Ovary (tissue), 10 donors: ENCODE measurements around the gene KLHL24. TPM values are rescaled to one million over a fixed set of nuclear protein-coding genes. Genes with fewer than 3 reads are reported as not detected.

Experiments used
- DNase-seq, 5 donors: peaks; one replicate each; pipeline ENCODE4 v3.0.0-alpha.2; 2019 to 2020
- H3K27ac ChIP-seq, 2 donors: fragments of 200-600 bp; one replicate each; pipeline versions ENCODE4 v1.5.1 to v1.8.0; 2019 to 2022
- H3K27me3 ChIP-seq: fragments of 200-600 bp; one replicate; pipeline ENCODE4 v1.8.0; 2022
- H3K36me3 ChIP-seq: fragments of 200-600 bp; sonication (generic); one replicate; pipeline ENCODE4 v1.5.1; 2019
- H3K4me1 ChIP-seq: one replicate; pipeline ENCODE4 v1.8.1; 2013; ENCODE audit warnings: mild to moderate bottlenecking, moderate library complexity; ENCODE audit not compliant: insufficient read depth
- H3K4me3 ChIP-seq: fragments of 200-600 bp; sonication (generic); one replicate; pipeline ENCODE4 v1.5.1; 2017
- H3K9me3 ChIP-seq, 2 donors: fragments of 200-600 bp in 1 of 2; sonication (generic) in 1 of 2; one replicate each; pipeline versions ENCODE4 v1.5.1 to v1.8.1; 2013 to 2019; ENCODE audit warnings: mild to moderate bottlenecking in 1 of 2, moderate library complexity in 1 of 2
- CTCF ChIP-seq, 3 donors: fragments of 450-650 bp in 2 of 3; fragments of 200-600 bp in 1 of 3; IDR thresholded peaks; one replicate each; pipeline versions ENCODE4 v1.5.1 to v1.8.0; 2016 to 2022; ENCODE audit warnings: antibody characterized with exemption in 3 of 3, mild to moderate bottlenecking in 1 of 3
- EP300 ChIP-seq: sonication (generic); formaldehyde crosslinking; IDR thresholded peaks from one replicate; pipeline ENCODE4 v1.6.1; 2017; ENCODE audit warnings: antibody characterized with exemption
- POLR2A ChIP-seq: fragments of 450-650 bp; IDR thresholded peaks from one replicate; pipeline ENCODE4 v1.6.1; 2017; ENCODE audit warnings: antibody characterized with exemption, mild to moderate bottlenecking, moderate library complexity
- WGBS, 3 donors: extraction: QIAGEN DNeasy Blood & Tissue Kit in 1 of 3; methylation state at CpG; one replicate each; pipeline versions ENCODE4 v1.1.5 to v1.1.7; 2013 to 2017; 5-methylcytosine and 5-hydroxymethylcytosine counted together
- intact Hi-C, 4 donors: fragments of 100-400 bp; cut with DNase I; formaldehyde crosslinking; loops; one replicate each; pipeline versions ENCODE4 v1.11.0 to v1.15.1; 2022 to 2023
- long read RNA-seq, 3 donors: library from polyadenylated mRNA in 2 of 3; unstranded in 2 of 3; transcript quantifications; one replicate each; pipeline ENCODE4 v2.0.0 and lab custom pipeline, GENCODE V29; 2021 to 2026
- polyA plus RNA-seq, 2 donors: library from polyadenylated mRNA; stranded (reverse); fragments of 200-250 nt in 1 of 2; fragments of 350-450 nt in 1 of 2; fragmentation: Illumina TruSeq in 1 of 2; extraction: RNeasy Lipid Tissue Mini Kit (QIAGEN cat#74804) in 1 of 2; gene quantifications; one replicate each; pipeline ENCODE4 v1.2.3, GENCODE V29; 2013 to 2014
- total RNA-seq, 7 donors: library from RNA; depleted of rRNA in 2 of 7; stranded (reverse); fragments of >200 nt in 2 of 7; fragmentation: NEBNext Ultra II Directional in 3 of 7; extraction: Animal tissue kit (Norgen Biotek cat#: 25700) in 3 of 7; gene quantifications; one replicate each; pipeline versions ENCODE4 v1.1.0 to v1.2.4, GENCODE V29; 2016 to 2023
- donor health status: DM: no; HTN: no; CAD: no; lungs with moderate emphysema.
- donor health status: DM: no; HTN: no; CAD: no.
- donor health status: Bipolar disorder and iron deficiency.
- donor health status: DM: yes; HTN: yes; CAD: no.
- donor health status: DM: no; HTN: no; CAD: no.
- donor health status: DM: yes; HTN: yes; CAD: no.

The KLHL24 gene
- 100 to 1,000 TPM in 2 of 7 donors, 10 to 100 TPM in 5; 45.7 to 135 (median 79.1) TPM for total RNA-seq
- 10 to 100 TPM; 17.7 to 22.5 TPM for polyA plus RNA-seq
- long read RNA-seq, donor 1, full-length matches to known transcripts = 41 of 73 reads
- long read RNA-seq, donor 1, partial matches to known transcripts = 9 of 73 reads
- long read RNA-seq, donor 1, other reads (novel, unspliced or antisense) = 23 of 73 reads
- long read RNA-seq, donor 2, partial matches to known transcripts = 11 of 22 reads
- long read RNA-seq, donor 2, other reads (novel, unspliced or antisense) = 0 of 22 reads
- long read RNA-seq, donor 3, full-length matches to known transcripts = 13 of 45 reads
- long read RNA-seq, donor 3, partial matches to known transcripts = 13 of 45 reads
- long read RNA-seq, donor 3, other reads (novel, unspliced or antisense) = 19 of 45 reads

GRCh38 chr3:183635431-183636220 is at the start of gene KLHL24:
KLHL24 (plus strand) TSS chr3:183635623; CDS start chr3:183650357, 14,734 bp downstream.
- TF ChIP-seq POLR2A (peak; percentile 95), CTCF (IDR thresholded peaks at IDR 0.05) (peak in 1 of 3 donors; percentile 4), EP300 (no peak)
- WGBS, 3 donors = 0 to 1% (median 0%) methylated on average over 30 to 76 of the region's 76 CpGs

GRCh38 chr3:183586477-183586876 is 48.9 kb upstream of the KLHL24 start:
- H3K4me1 ChIP-seq = peaks cover 26% of the 10 kb centered on the region
- H3K27me3 ChIP-seq = no peaks in the 10 kb centered on the region
- intact Hi-C loops = no loop called here
- DNase-seq = no peak
- no peak for TF ChIP-seq POLR2A
- no peak for TF ChIP-seq EP300
- TF ChIP-seq CTCF (IDR thresholded peaks at IDR 0.05) = no peak
- H3K36me3 ChIP-seq = no peaks in the 10 kb centered on the region
- no peaks in the 10 kb centered on the region for H3K9me3 ChIP-seq
- 78 to 83% (median 82%) methylated on average over 5 of the region's 5 CpGs for WGBS, 3 donors
- no peak overlapping the region for H3K27ac ChIP-seq
- no peak overlapping the region for H3K4me3 ChIP-seq

More at GRCh38 chr3:183635431-183636220, at the start of gene KLHL24:
- intact Hi-C loops = loop anchor here in 1 of 4 donors (10.0 kb wide), 1 partner anchor 679 kb away; the partner anchor contains the start of gene EIF4G1
- H3K36me3 ChIP-seq = no peaks in the 10 kb centered on the region
- H3K4me1 ChIP-seq = no peaks in the 10 kb centered on the region
- no peaks in the 10 kb centered on the region for H3K27me3 ChIP-seq
- no peaks in the 10 kb centered on the region for H3K9me3 ChIP-seq
- peak within 1 kb of the TSS; percentile 70 for H3K4me3 ChIP-seq
- H3K27ac ChIP-seq = peak within 1 kb of the TSS; percentile 96 to 100
- DNase-seq = peak; percentile 93 to 94 (median 94)

- intact Hi-C loops = no loop called here
- 85 to 91% (median 87%) methylated on average over 2 of the region's 2 CpGs for WGBS, 3 donors
- Histone ChIP-seq H3K4me3 (no peak overlapping the region), H3K4me1 (peaks cover 23% of the 10 kb centered on the region), H3K36me3 (no peaks in the 10 kb centered on the region), H3K27ac (no peak overlapping the region), H3K27me3 (no peaks in the 10 kb centered on the region), H3K9me3 (no peaks in the 10 kb centered on the region)
- TF ChIP-seq CTCF (IDR thresholded peaks at IDR 0.05) (no peak), POLR2A (no peak), EP300 (no peak)
- DNase-seq = no peak
These were observed 48.1 kb upstream of the KLHL24 start for GRCh38 chr3:183587336-183587735.

- no peak for DNase-seq
- Histone ChIP-seq H3K27ac (no peak overlapping the region), H3K27me3 (no peaks in the 10 kb centered on the region), H3K9me3 (no peaks in the 10 kb centered on the region), H3K36me3 (no peaks in the 10 kb centered on the region), H3K4me1 (peaks cover 2% of the 10 kb centered on the region), H3K4me3 (no peak overlapping the region)
- 96 to 99% (median 97%) methylated on average over 6 of the region's 6 CpGs for WGBS, 3 donors
- TF ChIP-seq EP300 (no peak), CTCF (IDR thresholded peaks at IDR 0.05) (no peak), POLR2A (no peak)
- intact Hi-C loops = loop anchor here in 1 of 4 donors (10.0 kb wide), 1 partner anchor 116 kb away; no protein-coding TSS in a partner anchor
These were observed 45.0 kb upstream of the KLHL24 start for GRCh38 chr3:183590442-183590841.
